Measurements from ENCODE around the gene ETFBKMT.
A peak's percentile ranks its signal among the peaks of the same experiment; 100 is the strongest.
"Not testable (repeated sequence)": the region's sequence is repeated elsewhere in the genome, so short reads cannot be mapped to it uniquely, and the experiment has no call there.

ETFBKMT gene

GRCh38 chr12:31658471-31659086 is 909 bp upstream of the ETFBKMT start:
- no peak for DNase-seq

- no peak for DNase-seq
These were observed 2.8 kb downstream of the ETFBKMT start for GRCh38 chr12:31662176-31662849.

GRCh38 chr12:31663576-31663975 is 4.1 kb downstream of the ETFBKMT start:
- DNase-seq = no peak

GRCh38 chr12:31664038-31664437 is 4.5 kb downstream of the ETFBKMT start:
- DNase-seq = no peak

DNA sequence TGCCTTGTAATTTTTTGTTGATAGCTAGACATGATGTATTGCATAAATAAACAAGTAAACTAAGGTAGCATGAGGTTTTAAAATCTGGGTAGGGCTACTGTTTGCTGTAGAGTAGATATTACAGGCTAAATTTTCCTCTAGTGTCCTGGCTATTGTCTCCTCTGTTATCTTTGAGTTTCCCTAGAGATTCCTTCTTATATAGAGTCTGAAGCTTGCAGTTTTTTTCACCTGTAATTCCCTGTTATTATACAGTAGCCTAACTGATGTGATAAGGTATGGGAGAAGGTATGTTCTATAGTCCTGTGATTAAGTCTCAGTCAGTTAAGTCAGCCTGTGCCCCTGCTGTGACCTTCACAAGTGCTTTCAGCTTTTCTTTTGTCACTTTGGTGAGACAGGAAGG is 9.5 kb downstream of the ETFBKMT start:
- no peak for DNase-seq

- not testable (repeated sequence) for DNase-seq
These were observed 10.1 kb downstream of the ETFBKMT start for GRCh38 chr12:31669582-31669981.

DNA sequence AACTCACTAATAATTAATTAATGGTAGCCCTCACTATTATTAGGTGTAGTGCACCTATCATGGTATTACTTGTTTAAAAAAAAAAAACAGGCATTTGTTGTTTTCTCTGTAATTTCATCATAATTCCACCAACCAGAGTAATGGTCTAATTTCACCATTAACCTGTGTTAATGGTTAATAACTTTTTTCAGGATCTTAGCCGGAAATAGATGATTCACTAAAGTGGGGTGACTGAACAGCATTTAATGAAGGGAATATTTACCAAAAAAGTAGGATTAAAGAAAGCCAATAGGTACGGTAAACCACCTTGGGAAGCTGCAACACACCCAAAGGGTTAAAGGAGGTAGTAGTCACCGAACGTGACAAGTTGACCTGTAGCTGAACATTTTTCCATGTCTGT is 13.0 kb downstream of the ETFBKMT start:
- no peak for DNase-seq

GRCh38 chr12:31682136-31682962 is 22.9 kb downstream of the ETFBKMT start:
- peak; percentile 68 for DNase-seq

GRCh38 chr12:31685801-31686200 is 26.3 kb downstream of the ETFBKMT start:
- no peak for DNase-seq

- no peak for DNase-seq
These were observed 27.6 kb downstream of the ETFBKMT start for GRCh38 chr12:31687101-31687527.

DNA sequence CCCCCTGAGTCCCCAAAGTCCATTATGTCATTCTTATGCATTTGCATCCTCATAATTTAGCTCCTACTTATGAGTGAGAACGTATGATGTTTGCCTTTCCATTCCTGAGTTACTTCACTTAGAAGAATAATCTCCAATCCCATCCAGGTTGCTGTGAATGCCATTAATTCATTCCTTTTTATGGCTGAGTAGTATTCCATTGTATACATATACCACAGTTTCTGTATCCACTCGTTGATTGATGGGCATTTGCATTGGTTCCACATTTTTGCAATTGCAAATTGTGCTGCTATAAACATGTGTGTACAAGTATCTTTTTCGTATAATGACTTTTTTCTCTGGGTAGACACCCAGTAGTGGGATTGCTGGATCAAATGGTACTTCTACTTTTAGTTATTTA is 30.4 kb downstream of the ETFBKMT start:
- not testable (repeated sequence) for DNase-seq

DNA sequence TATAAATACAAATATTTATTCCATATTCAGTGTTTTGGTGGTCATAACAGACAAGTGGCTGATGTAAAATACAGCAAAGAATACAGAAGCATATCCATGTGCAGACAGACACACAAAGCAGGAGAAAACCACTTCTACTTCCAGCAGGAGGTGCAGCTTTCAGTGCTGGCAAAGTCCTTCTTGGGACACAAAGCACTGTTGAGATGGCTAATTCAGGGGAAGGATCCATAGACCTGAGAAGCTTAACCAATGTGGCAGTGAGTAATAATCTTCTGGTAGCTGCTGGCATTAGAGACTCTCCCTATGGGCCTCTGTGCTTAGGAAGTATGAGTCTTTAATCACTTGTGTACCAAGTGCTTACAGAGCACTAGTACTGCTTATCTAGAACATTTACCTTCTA is 42.6 kb downstream of the ETFBKMT start:
- no peak for DNase-seq

GRCh38 chr12:31705621-31706020 is 46.1 kb downstream of the ETFBKMT start:
- DNase-seq = no peak

DNA sequence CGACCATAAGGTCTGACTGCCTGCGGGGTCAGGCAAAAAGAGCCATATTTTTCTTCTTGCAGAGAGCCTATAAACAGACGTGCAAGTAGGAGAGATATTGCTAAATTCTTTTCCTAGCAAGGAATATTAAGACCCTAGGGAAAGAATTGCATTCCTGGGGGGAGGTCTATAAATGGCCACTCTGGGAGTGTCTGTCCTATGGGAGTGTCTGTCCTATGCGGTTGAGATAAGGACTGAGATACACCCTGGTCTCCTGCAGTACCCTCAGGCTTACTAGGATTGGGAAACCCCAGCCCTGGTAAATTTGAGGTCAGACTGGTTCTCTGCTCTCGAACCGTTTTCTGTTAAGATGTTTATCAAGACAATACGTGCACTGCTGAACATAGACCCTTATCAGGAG is 48.6 kb downstream of the ETFBKMT start:
- DNase-seq = not testable (repeated sequence)

DNA sequence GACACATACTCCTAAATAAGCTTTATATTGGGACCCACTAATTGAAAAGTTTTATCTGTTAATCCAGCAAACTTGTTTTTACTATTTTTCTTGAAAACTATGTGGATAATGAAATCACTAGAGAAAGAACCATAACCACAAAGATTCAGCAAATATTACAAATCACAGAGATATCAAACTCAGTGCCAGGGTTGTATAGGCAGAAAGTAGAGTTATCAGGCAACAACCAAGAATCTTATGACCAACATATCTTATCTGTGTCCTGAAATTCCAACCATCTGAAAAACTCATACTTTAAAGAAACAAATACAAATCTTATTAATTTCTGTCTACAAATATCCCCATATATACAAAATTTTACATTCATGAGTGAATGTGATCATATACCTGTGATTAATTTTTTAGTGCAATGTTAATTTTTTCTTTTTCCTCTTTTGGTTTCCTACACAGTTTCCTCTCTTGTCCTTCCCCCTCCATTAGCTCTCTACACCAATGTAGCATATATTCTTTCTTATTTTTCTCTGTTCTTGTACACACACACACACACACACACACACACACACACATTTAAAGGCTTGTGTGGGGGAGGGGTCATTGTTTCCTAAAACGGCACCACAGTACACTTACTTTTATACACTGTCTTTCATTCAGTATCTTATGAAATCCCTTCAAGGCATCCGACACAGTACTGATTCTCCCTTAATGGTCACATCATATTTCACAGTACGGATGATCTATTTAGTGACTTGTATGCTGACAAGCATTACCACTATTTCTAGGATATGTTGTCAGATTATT is 50.7 kb downstream of the ETFBKMT start:
- no peak for DNase-seq

DNA sequence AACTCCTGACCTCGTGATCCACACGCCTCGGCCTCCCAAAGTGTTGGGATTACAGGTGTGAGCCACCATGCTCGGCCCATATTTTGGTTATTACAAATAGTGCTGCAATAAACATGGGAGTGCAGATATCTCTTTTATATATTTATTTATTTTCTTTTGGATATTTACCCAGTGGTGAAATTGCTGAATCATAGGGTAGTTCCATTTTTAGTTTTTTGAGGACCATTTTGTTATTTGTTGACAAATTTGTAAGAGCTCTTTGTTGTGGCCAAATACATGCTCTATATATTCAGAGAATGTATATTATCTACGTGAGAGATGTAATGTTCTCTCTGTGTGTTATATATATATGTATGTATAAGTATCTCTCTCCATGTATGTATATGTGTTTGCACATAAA is 53.4 kb downstream of the ETFBKMT start:
- no peak for DNase-seq

DNA sequence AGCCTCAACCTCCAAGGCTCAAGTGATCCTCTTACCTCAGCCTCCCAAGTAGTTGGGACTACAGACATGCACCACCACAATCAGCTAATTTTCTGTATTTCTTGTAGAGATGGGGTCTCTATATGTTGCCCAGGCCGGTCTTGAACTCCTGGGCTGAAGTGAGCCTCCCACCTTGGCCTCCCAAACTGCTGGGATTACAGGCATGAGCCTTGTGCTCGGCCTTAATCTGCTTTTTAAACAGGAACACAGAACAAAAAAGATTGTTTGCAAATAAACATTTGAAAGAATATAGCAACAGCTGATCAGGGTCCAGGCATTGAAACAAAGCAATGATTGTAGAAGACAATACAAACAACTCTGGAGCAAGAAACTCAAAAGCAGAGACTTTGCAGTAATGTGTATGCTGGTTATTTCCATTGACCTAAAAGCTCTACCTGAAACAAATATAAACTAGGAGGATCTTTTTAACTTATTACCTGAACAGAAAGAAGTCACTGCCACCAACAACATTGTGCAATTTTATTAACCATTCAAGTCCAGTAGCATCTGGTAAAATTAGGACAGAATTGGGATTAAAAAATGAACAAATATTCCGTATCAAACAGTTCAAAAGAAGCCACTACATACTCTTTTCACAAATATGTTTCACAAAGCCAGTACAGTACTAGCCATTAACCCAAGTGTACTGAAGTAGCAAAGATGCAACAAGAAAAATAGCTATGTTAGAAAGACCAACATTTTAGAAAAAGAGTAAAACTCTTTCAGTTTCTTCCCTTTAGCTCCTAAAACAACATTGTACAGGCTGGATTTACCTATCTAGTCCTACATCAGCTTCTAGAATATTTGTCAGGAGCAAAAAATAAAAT is 55.2 kb downstream of the ETFBKMT start:
- DNase-seq = no peak

DNA sequence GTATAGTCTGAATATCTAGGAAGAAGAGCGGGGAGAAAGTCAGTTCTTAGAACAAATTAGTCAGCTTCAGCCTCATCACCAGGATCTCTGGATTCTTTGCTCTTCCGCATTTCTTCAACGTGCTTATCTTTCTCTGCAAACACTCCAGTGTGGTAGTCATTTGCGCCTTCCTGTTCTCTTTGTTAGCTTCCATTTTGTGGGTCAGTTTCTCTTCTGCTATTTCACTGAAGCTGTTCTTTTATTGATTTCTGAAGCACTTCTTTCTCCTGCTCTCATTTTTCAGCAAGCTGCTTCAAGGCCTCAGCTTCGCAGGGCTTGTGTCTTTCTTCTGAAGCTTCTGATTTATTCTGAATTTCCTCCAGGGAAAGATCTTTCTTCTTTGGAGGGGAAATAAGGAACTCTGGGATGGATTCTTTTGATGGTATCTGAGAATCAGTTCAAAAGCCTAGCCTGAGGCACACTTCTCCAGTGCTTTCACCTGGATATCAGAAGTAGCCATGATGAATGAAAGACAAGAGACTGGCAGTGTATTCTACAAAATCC is 55.9 kb downstream of the ETFBKMT start:
- no peak for DNase-seq

DNA sequence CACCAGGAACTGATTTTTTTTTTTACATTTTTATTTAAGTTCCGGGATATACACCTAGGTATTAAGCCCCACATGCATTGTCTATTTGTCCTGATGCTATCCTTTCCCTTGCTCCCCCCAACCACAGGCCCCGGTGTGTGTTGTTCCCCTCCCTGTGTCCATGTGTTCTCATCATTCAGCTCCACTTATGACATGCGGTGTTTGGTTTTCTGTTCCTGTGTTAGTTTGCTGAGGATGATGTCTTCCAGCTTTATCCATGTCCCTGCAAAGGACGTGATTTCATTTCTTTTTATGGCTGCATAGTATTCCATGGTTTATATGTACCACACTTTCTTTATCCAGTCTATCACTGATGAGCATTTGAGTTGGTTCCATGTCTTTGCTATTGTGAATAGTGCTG is 57.5 kb downstream of the ETFBKMT start:
- DNase-seq = not testable (repeated sequence)

DNA sequence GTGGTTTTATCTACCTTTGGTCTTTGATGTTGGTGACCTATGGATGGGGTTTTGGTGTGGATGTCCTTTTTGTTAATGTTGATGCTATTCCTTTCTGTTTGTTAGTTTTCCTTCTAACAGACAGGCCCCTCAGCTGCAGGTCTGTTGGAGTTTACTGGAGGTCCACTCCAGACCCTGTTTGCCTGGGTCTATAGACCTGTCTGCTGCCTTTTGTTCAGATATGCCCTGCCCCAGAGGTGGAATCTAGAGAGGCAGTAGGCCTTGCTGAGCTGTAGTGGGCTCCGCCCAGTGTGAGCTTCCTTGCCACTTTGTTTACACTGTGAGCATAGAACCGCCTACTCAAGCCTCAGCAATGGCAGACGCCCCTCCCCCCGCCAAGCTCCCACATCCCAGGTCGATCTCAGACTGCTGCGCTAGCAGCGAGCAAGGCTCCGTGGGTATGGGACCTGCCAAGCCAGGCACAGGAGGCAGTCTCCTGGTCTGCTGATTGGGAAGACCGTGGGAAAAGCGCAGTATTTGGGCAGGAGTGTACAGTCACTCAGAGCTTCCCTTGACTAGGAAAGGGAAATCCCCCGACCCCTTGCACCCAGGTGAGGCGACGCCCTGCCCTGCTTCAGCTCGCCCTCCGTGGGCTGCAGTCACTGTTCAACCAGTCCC is 59.2 kb downstream of the ETFBKMT start:
- not testable (repeated sequence) for DNase-seq

- DNase-seq = no peak
These were observed 63.1 kb downstream of the ETFBKMT start for GRCh38 chr12:31722580-31722979.
